Measurements from ENCODE around the gene FASN. TPM values are rescaled to one million over a fixed set of nuclear protein-coding genes. Genes with fewer than 3 reads are reported as not detected.

Gene FASN
- total RNA-seq, 6 experiments from 2014 or later: 108 to 138 (median 112) TPM

DNA sequence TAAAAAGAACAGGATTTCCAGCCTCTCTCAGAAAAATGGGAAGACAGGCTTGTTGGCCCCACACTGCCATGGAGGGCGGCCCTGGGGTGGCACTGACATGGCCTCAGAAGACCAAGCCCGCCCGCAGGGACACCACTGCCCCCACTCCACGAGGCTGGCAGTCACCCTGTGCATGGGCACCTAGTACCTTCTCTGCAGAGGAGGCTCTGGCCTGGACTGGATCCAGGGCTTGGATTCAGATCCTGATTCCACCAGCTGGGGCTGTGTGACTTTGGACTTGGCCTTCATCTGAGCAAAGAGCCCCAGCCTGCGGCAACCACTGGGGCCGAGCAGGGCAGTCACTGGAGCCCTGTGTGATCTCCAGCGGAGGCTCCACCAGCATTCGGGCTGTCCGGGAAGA lies 16.8 kb upstream of the FASN start:
- Mint-ChIP-seq H3K36me3 (ENCODE audit: low read depth) (no peaks in the 10 kb centered on the region), H3K4me3 (no peak overlapping the region), H3K9me3 (no peaks in the 10 kb centered on the region), H3K27ac (no peak overlapping the region), H3K4me1 (ENCODE audit: low read depth) (peaks cover 7% of the 10 kb centered on the region; the same call in 1 of the 2 replicates), H3K27me3 (ENCODE audit: insufficient read depth) (peaks cover 1% of the 10 kb centered on the region; the same call in 1 of the 2 replicates)
- TF ChIP-seq, protein P1, sequence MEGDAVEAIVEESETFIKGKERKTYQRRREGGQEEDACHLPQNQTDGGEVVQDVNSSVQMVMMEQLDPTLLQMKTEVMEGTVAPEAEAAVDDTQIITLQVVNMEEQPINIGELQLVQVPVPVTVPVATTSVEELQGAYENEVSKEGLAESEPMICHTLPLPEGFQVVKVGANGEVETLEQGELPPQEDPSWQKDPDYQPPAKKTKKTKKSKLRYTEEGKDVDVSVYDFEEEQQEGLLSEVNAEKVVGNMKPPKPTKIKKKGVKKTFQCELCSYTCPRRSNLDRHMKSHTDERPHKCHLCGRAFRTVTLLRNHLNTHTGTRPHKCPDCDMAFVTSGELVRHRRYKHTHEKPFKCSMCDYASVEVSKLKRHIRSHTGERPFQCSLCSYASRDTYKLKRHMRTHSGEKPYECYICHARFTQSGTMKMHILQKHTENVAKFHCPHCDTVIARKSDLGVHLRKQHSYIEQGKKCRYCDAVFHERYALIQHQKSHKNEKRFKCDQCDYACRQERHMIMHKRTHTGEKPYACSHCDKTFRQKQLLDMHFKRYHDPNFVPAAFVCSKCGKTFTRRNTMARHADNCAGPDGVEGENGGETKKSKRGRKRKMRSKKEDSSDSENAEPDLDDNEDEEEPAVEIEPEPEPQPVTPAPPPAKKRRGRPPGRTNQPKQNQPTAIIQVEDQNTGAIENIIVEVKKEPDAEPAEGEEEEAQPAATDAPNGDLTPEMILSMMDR (IDR thresholded peaks at IDR 0.05): no peak
- DNase-seq: no peak

DNA sequence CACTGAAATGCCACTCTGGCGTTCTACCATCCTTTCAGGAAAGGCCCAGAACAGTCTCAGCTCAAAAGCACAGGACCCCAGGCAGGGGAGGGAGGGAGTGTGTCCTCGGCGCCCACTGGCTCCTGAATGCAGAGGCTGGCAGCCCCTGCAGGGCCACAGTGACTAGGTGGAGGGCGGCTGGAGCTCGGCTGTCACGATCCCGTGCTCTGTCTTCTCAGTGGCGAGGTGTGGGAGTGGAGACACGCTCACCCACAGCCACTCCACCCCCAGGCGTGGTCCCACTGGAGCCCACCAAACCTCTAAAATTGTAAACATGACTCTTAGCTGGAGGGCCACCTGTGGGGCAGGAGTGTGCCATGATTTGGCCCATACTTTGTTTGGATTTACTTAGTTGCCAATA lies 16.4 kb upstream of the FASN start:
- TF ChIP-seq, protein P1 (IDR thresholded peaks at IDR 0.05): no peak
- H3K36me3 Mint-ChIP-seq (ENCODE audit: low read depth): no peaks in the 10 kb centered on the region
- no peak overlapping the region for H3K27ac Mint-ChIP-seq
- peaks cover 1% of the 10 kb centered on the region; the same call in 1 of the 2 replicates for H3K27me3 Mint-ChIP-seq (ENCODE audit: insufficient read depth)
- H3K9me3 Mint-ChIP-seq: no peaks in the 10 kb centered on the region
- no peak for DNase-seq
- H3K4me1 Mint-ChIP-seq (ENCODE audit: low read depth): peaks cover 3% of the 10 kb centered on the region; the same call in 1 of the 2 replicates
- no peak overlapping the region for H3K4me3 Mint-ChIP-seq

DNA sequence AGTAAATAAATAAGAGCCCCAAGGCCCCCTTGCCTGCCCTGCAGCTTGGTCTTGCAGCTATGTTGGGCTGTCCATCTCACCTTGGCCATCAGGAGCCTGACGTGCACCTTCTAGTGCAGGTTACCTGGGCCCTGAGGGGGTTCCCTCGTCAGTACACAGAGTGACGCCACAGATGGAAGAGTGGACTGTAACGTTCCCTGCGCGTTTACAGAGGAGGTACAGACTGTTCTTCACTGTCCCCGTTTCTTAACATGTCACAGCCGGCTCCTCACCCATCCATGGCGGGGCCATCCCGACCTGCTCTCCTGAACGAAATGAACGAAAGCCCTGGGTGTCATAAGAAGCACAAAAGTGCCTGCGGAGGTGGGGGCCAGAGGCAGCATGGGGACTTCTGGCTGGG lies 15.9 kb upstream of the FASN start:
- no peak overlapping the region for H3K4me3 Mint-ChIP-seq
- no peaks in the 10 kb centered on the region for H3K4me1 Mint-ChIP-seq (ENCODE audit: low read depth)
- H3K27ac Mint-ChIP-seq: no peak overlapping the region
- peaks cover 1% of the 10 kb centered on the region; the same call in 1 of the 2 replicates for H3K27me3 Mint-ChIP-seq (ENCODE audit: insufficient read depth)
- TF ChIP-seq, protein P1 (IDR thresholded peaks at IDR 0.05): no peak
- H3K9me3 Mint-ChIP-seq: no peaks in the 10 kb centered on the region
- no peaks in the 10 kb centered on the region for H3K36me3 Mint-ChIP-seq (ENCODE audit: low read depth)
- no peak for DNase-seq

DNA sequence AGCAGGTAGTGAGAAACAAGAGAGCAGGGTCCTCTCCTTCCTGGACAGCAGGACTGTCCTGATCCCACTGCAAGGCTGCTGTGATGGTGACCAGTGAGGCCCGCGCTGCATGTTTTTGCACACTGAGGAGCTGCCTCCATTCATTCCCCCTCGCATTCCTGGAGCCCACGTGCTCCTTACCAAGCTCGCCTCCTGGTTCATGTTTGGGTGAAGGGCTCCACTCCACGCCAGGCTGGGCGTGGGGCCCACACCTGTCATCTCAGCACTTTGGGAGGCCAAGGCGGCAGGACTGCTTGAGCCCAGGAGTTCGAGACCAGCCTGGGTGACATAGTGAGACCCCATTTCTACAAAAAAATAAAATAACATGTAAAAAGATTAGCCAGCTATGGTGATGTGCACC lies 15.4 kb upstream of the FASN start:
- no peaks in the 10 kb centered on the region for H3K36me3 Mint-ChIP-seq (ENCODE audit: low read depth)
- DNase-seq: no peak
- no peak overlapping the region for H3K4me3 Mint-ChIP-seq
- H3K9me3 Mint-ChIP-seq: no peaks in the 10 kb centered on the region
- no peak overlapping the region for H3K27ac Mint-ChIP-seq
- TF ChIP-seq, protein P1 (IDR thresholded peaks at IDR 0.05): no peak
- no peaks in the 10 kb centered on the region; the same call in 1 of the 2 replicates for H3K27me3 Mint-ChIP-seq (ENCODE audit: insufficient read depth)
- no peaks in the 10 kb centered on the region for H3K4me1 Mint-ChIP-seq (ENCODE audit: low read depth)

DNA sequence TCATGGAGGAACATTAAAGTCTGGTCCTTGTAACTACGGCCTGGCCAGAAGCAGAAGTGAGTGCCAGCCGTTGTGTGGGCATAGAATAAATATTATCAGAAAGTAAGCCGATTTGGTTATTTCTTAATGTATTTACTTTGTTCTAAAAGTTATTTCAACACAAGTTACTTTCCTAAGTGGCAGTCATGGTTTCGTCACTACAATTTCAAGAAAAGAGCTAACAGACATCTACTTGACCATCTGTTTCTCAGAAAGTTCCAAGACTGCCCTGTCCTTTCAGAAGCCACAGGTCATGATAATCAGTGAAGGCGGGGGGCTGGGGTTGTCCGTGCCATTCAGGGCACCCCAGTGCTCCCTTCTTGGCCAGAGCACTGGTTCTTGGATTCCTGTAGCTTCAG lies 14.9 kb upstream of the FASN start:
- Mint-ChIP-seq H3K4me1 (ENCODE audit: low read depth) (no peaks in the 10 kb centered on the region), H3K27ac (no peak overlapping the region), H3K4me3 (no peak overlapping the region), H3K27me3 (ENCODE audit: insufficient read depth) (no peaks in the 10 kb centered on the region; the same call in 1 of the 2 replicates), H3K9me3 (no peaks in the 10 kb centered on the region), H3K36me3 (ENCODE audit: low read depth) (no peaks in the 10 kb centered on the region)
- TF ChIP-seq, protein P1 (IDR thresholded peaks at IDR 0.05): no peak
- no peak for DNase-seq

All from HFFc6 (cell line).